H9 (cell line): ENCODE data around the gene TTC3. TPM values are rescaled to one million over a fixed set of nuclear protein-coding genes. Genes with fewer than 3 reads are reported as not detected.

ENCODE experiments used
- DNase-seq: peaks from one replicate; pipeline ENCODE4 v3.0.0-alpha.2; 2017
- H2AFZ ChIP-seq: one replicate; pipeline ENCODE4 v1.6.1; 2013; ENCODE audit warnings: mild to moderate bottlenecking, low read length, control low read depth, moderate library complexity
- H2AK5ac ChIP-seq: 2 replicates; pipeline ENCODE4 v1.6.1; 2013; ENCODE audit warnings: low read length, control low read depth, mixed read lengths; ENCODE audit not compliant: insufficient read length
- H2BK120ac ChIP-seq: one replicate; pipeline ENCODE4 v1.6.1; 2013; ENCODE audit warnings: low read depth, mild to moderate bottlenecking, low read length, control low read depth, inconsistent platforms; ENCODE audit not compliant: poor library complexity, severe bottlenecking
- H2BK12ac ChIP-seq: 2 replicates; pipeline ENCODE4 v1.6.1; 2013; ENCODE audit warnings: low read length, control low read depth, mixed read lengths, low read depth; ENCODE audit not compliant: insufficient read length
- H2BK15ac ChIP-seq: 2 replicates; pipeline ENCODE4 v1.6.1; 2013; ENCODE audit warnings: low read depth, low read length, control low read depth
- H2BK20ac ChIP-seq: one replicate; pipeline ENCODE4 v1.6.1; 2013; ENCODE audit warnings: low read depth, mild to moderate bottlenecking, low read length, control low read depth, inconsistent platforms; ENCODE audit not compliant: poor library complexity, severe bottlenecking
- H2BK5ac ChIP-seq: 2 replicates; pipeline ENCODE4 v1.6.1; 2013; ENCODE audit warnings: low read length, control low read depth, mixed read lengths; ENCODE audit not compliant: insufficient read length
- H3K14ac ChIP-seq: 2 replicates; pipeline ENCODE4 v1.6.1; 2013; ENCODE audit warnings: low read length, control low read depth; ENCODE audit not compliant: insufficient read depth
- H3K18ac ChIP-seq: 2 replicates; pipeline ENCODE4 v1.6.1; 2013; ENCODE audit warnings: low read depth, mild to moderate bottlenecking, mixed read lengths, low read length, control low read depth; ENCODE audit not compliant: insufficient read length
- H3K23ac ChIP-seq: 2 replicates; pipeline ENCODE4 v1.6.1; 2013; ENCODE audit warnings: low read length, control low read depth, mixed read lengths, low read depth; ENCODE audit not compliant: insufficient read length
- H3K23me2 ChIP-seq: 2 replicates; pipeline ENCODE4 v1.6.1; 2013; ENCODE audit warnings: low read depth, mild to moderate bottlenecking, mixed read lengths, low read length, control low read depth; ENCODE audit not compliant: insufficient read length, poor library complexity, severe bottlenecking
- H3K27ac ChIP-seq: 2 replicates; pipeline ENCODE4 v1.5.1; 2013; ENCODE audit warnings: low read length, control low read depth, mixed read lengths, low read depth; ENCODE audit not compliant: insufficient read length
- H3K27me3 ChIP-seq: 2 replicates; pipeline ENCODE4 v1.6.1; 2013; ENCODE audit warnings: low read length, control low read depth, inconsistent platforms; ENCODE audit not compliant: insufficient read depth
- H3K4ac ChIP-seq: 2 replicates; pipeline ENCODE4 v1.6.1; 2013; ENCODE audit warnings: low read depth, mild to moderate bottlenecking, control low read depth, inconsistent platforms, low read length, moderate library complexity
- H3K4me1 ChIP-seq: 2 replicates; pipeline ENCODE4 v1.6.1; 2013; ENCODE audit warnings: low read length, control low read depth, inconsistent platforms; ENCODE audit not compliant: insufficient read depth
- H3K4me2 ChIP-seq: 2 replicates; pipeline ENCODE4 v1.6.1; 2013; ENCODE audit warnings: low read length, control low read depth, mixed read lengths; ENCODE audit not compliant: insufficient read length, insufficient read depth
- H3K56ac ChIP-seq: 2 replicates; pipeline ENCODE4 v1.6.1; 2013; ENCODE audit warnings: low read depth, mild to moderate bottlenecking, mixed read lengths, low read length, control low read depth; ENCODE audit not compliant: insufficient read length
- H3K79me1 ChIP-seq: 2 replicates; pipeline ENCODE4 v1.6.1; 2013; ENCODE audit warnings: low read depth, mild to moderate bottlenecking, moderate library complexity, low read length, control low read depth, inconsistent platforms; ENCODE audit not compliant: insufficient read depth, poor library complexity, severe bottlenecking
- H3K79me2 ChIP-seq: 2 replicates; pipeline ENCODE4 v1.6.1; 2013; ENCODE audit warnings: low read length, control low read depth, inconsistent platforms; ENCODE audit not compliant: insufficient read depth
- H3K9ac ChIP-seq: 2 replicates; pipeline ENCODE4 v1.6.1; 2013; ENCODE audit warnings: low read length, control low read depth, mixed read lengths; ENCODE audit not compliant: insufficient read length; ENCODE audit errors: extremely low read depth
- H3K9me3 ChIP-seq: one replicate; pipeline ENCODE4 v1.6.1; 2013; ENCODE audit warnings: low read depth, low read length, inconsistent platforms; ENCODE audit not compliant: control insufficient read depth
- H3T11ph ChIP-seq: one replicate; pipeline ENCODE4 v1.6.1; 2013; ENCODE audit warnings: mild to moderate bottlenecking, low read length, control low read depth, inconsistent platforms
- H4K20me1 ChIP-seq: one replicate; pipeline ENCODE4 v1.6.1; 2013; ENCODE audit not compliant: control insufficient read depth, insufficient read length, insufficient read depth
- H4K5ac ChIP-seq: 2 replicates; pipeline ENCODE4 v1.6.1; 2013; ENCODE audit warnings: low read depth, mild to moderate bottlenecking, mixed read lengths, low read length, control low read depth; ENCODE audit not compliant: insufficient read length
- H4K8ac ChIP-seq: replicated peaks from 2 replicates; pipeline ENCODE4 v1.6.1; 2013; ENCODE audit warnings: low read length, control low read depth, mixed read lengths, low read depth; ENCODE audit not compliant: insufficient read length
- H4K91ac ChIP-seq: 2 replicates; pipeline ENCODE4 v1.6.1; 2013; ENCODE audit warnings: low read depth, mild to moderate bottlenecking, moderate library complexity, mixed read lengths, low read length, control low read depth; ENCODE audit not compliant: insufficient read length
- H3K27ac Mint-ChIP-seq, 3 experiments: 2 replicates in 2 of 3; 3 replicates in 1 of 3; pipeline ENCODE4 v1.8.0; 2020 to 2021; ENCODE audit warnings: mixed read lengths in 3 of 3, mild to moderate bottlenecking in 1 of 3, moderate library complexity in 1 of 3
- H3K27me3 Mint-ChIP-seq: 2 replicates; pipeline ENCODE4 v1.8.0; 2021; ENCODE audit warnings: low read depth, mild to moderate bottlenecking, moderate library complexity, mixed read lengths
- H3K36me3 Mint-ChIP-seq, 3 experiments: 2 replicates in 2 of 3; 3 replicates in 1 of 3; pipeline ENCODE4 v1.8.0; 2020 to 2021; ENCODE audit warnings: low read depth in 3 of 3, mixed read lengths in 3 of 3; ENCODE audit not compliant: insufficient read depth in 1 of 3
- H3K4me1 Mint-ChIP-seq, 2 experiments: 2 replicates each; pipeline ENCODE4 v1.8.0; 2020; ENCODE audit warnings: mixed read lengths in 2 of 2
- H3K4me3 Mint-ChIP-seq, 2 experiments: 2 replicates in 1 of 2; 3 replicates in 1 of 2; pipeline ENCODE4 v1.8.0; 2020 to 2021; ENCODE audit warnings: mild to moderate bottlenecking in 2 of 2, mixed read lengths in 2 of 2, moderate library complexity in 1 of 2
- H3K9me3 Mint-ChIP-seq, 2 experiments: 2 replicates in 1 of 2; 3 replicates in 1 of 2; pipeline ENCODE4 v1.8.0; 2020; ENCODE audit warnings: mild to moderate bottlenecking in 2 of 2, mixed read lengths in 2 of 2, moderate library complexity in 1 of 2
- WGBS: extraction: QIAGEN DNeasy Blood & Tissue Kit; methylation state at CpG from one replicate; pipeline ENCODE4 v1.1.7; 2013; ENCODE audit warnings: missing lambda C conversion rate, low lambda C conversion rate, mixed read lengths; ENCODE audit not compliant: insufficient read length; ENCODE audit errors: extremely low coverage; 5-methylcytosine and 5-hydroxymethylcytosine counted together
- total RNA-seq: library from RNA; stranded (reverse); gene quantifications from 2 replicates; pipeline ENCODE4 v1.2.1, GENCODE V29; 2021
- TF ChIP-seq, protein P1 (sequence below): fragments of 200-600 bp; sonication (generic); conservative IDR thresholded peaks from 3 replicates; pipeline ENCODE4 v1.8.0; 2021; ENCODE audit warnings: antibody characterized with exemption, mild to moderate bottlenecking

Gene TTC3
- total RNA-seq, 1 experiment from 2014 or later: 46.5 TPM

DNA sequence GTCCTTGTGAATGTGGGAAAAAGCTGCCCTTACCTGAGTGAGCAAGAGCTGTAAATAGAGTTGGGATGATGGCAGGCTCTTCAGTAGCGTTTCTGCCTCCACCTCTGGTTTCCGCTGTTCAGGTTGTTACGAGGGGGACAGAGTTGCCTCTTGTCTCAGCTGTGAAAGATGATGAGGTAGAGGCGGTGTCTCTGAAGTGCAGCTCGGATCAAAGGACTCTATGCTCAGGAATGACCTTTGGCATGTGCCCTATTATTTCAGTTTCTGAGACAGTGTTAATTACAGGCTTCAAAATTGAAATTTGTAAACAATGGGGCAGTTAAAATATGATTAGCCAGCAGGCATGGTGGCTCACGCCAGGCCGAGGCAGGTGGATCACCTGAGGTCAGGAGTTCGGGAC lies 123.8 kb downstream of the TTC3 start:
- Histone ChIP-seq H3K9ac (no peak overlapping the region), H2AFZ (no peak overlapping the region), H3K9me3 (no peaks in the 10 kb centered on the region), H4K8ac (no peak overlapping the region), H2BK12ac (no peak overlapping the region), H4K91ac (no peak overlapping the region), H2BK20ac (no peak overlapping the region), H2BK15ac (no peak overlapping the region), H4K20me1 (no peaks in the 10 kb centered on the region), H3T11ph (no peak overlapping the region), H3K4me1 (no peaks in the 10 kb centered on the region), H2AK5ac (no peak overlapping the region), H3K27ac (no peak overlapping the region), H3K18ac (no peak overlapping the region), H2BK5ac (no peak overlapping the region), H2BK120ac (no peak overlapping the region), H3K23ac (no peak overlapping the region), H3K23me2 (no peaks in the 10 kb centered on the region), H4K5ac (no peak overlapping the region), H3K79me1 (no peaks in the 10 kb centered on the region), H3K4me2 (no peak overlapping the region), H3K79me2 (no peaks in the 10 kb centered on the region), H3K27me3 (no peaks in the 10 kb centered on the region), H3K14ac (no peak overlapping the region), H3K56ac (no peak overlapping the region), H3K4ac (no peak overlapping the region)
- Mint-ChIP-seq H3K27ac (no peak overlapping the region; a peak in 1 of 7 replicates), H3K27me3 (no peaks in the 10 kb centered on the region), H3K36me3 (peaks cover 8 to 32% (median 14%) of the 10 kb centered on the region in 3 experiments; a peak in 6 of 7 replicates), H3K9me3 (no peaks in the 10 kb centered on the region), H3K4me3 (no peak overlapping the region), H3K4me1 (peaks cover 13 to 14% of the 10 kb centered on the region in 2 experiments)
- DNase-seq: no peak
- no CpG with 5 or more reads among the region's 8 CpGs for WGBS
- TF ChIP-seq, protein P1, sequence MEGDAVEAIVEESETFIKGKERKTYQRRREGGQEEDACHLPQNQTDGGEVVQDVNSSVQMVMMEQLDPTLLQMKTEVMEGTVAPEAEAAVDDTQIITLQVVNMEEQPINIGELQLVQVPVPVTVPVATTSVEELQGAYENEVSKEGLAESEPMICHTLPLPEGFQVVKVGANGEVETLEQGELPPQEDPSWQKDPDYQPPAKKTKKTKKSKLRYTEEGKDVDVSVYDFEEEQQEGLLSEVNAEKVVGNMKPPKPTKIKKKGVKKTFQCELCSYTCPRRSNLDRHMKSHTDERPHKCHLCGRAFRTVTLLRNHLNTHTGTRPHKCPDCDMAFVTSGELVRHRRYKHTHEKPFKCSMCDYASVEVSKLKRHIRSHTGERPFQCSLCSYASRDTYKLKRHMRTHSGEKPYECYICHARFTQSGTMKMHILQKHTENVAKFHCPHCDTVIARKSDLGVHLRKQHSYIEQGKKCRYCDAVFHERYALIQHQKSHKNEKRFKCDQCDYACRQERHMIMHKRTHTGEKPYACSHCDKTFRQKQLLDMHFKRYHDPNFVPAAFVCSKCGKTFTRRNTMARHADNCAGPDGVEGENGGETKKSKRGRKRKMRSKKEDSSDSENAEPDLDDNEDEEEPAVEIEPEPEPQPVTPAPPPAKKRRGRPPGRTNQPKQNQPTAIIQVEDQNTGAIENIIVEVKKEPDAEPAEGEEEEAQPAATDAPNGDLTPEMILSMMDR: no peak
